Right cardiac atrium (tissue), 5 donors: ENCODE measurements around the gene SF3A1. TPM values are rescaled to one million over a fixed set of nuclear protein-coding genes. Genes with fewer than 3 reads are reported as not detected.

ENCODE experiments used
- ATAC-seq, 2 donors: fragments of 200-7000 bp; cut with Tn5 transposase; one replicate each; pipeline versions ENCODE4 v1.8.0 to v1.9.1; 2020; ENCODE audit warnings: moderate library complexity in 2 of 2, mild to moderate bottlenecking in 1 of 2
- DNase-seq, 3 donors: peaks; one replicate each; pipeline ENCODE4 v3.0.0-alpha.2; 2020
- H3K27ac ChIP-seq: one replicate; pipeline ENCODE4 v1.5.1; 2013; ENCODE audit warnings: mild to moderate bottlenecking, low read length, control low read depth, moderate library complexity
- H3K27me3 ChIP-seq: one replicate; pipeline ENCODE4 v1.6.1; 2013; ENCODE audit not compliant: control insufficient read depth, insufficient read depth
- H3K4me1 ChIP-seq: one replicate; pipeline ENCODE4 v1.6.1; 2013; ENCODE audit warnings: low read length; ENCODE audit not compliant: control insufficient read depth, insufficient read depth
- H3K4me3 ChIP-seq: one replicate; pipeline ENCODE4 v1.5.1; 2013; ENCODE audit warnings: low read length, control low read depth
- H3K9me3 ChIP-seq: one replicate; pipeline ENCODE4 v1.6.1; 2013; ENCODE audit warnings: low read length; ENCODE audit not compliant: control insufficient read depth
- WGBS: extraction: QIAGEN DNeasy Blood & Tissue Kit; methylation state at CpG from one replicate; pipeline ENCODE4 v1.1.7; 2013; 5-methylcytosine and 5-hydroxymethylcytosine counted together
- intact Hi-C, 4 donors: fragments of 100-400 bp; cut with DNase I; formaldehyde crosslinking; loops; one replicate each; pipeline versions ENCODE4 v1.11.0 to v1.14.0; 2022 to 2023
- polyA plus RNA-seq: library from polyadenylated mRNA; stranded (reverse); fragments of 200-250 nt; gene quantifications from one replicate; pipeline ENCODE4 v1.2.3, GENCODE V29; 2013
- total RNA-seq, 4 donors: library from RNA; stranded (reverse); fragmentation: NEBNext Ultra II Directional; extraction: Animal tissue kit (Norgen Biotek cat#: 25700); gene quantifications; one replicate each; pipeline ENCODE4 v1.2.1, GENCODE V29; 2021
- donor health status: healthy with polysubstance abuse.
- donor health status: DM: no; HTN: yes; CAD: no.
- donor health status: DM: no; HTN: no; CAD: no.
- donor health status: DM: no; HTN: yes; CAD: no; lungs with severe emphysema.
- donor health status: DM: yes; HTN: yes; CAD: no.

The SF3A1 gene
- total and polyA plus RNA-seq, 5 donors = 16.2 to 110 (median 107) TPM

DNA sequence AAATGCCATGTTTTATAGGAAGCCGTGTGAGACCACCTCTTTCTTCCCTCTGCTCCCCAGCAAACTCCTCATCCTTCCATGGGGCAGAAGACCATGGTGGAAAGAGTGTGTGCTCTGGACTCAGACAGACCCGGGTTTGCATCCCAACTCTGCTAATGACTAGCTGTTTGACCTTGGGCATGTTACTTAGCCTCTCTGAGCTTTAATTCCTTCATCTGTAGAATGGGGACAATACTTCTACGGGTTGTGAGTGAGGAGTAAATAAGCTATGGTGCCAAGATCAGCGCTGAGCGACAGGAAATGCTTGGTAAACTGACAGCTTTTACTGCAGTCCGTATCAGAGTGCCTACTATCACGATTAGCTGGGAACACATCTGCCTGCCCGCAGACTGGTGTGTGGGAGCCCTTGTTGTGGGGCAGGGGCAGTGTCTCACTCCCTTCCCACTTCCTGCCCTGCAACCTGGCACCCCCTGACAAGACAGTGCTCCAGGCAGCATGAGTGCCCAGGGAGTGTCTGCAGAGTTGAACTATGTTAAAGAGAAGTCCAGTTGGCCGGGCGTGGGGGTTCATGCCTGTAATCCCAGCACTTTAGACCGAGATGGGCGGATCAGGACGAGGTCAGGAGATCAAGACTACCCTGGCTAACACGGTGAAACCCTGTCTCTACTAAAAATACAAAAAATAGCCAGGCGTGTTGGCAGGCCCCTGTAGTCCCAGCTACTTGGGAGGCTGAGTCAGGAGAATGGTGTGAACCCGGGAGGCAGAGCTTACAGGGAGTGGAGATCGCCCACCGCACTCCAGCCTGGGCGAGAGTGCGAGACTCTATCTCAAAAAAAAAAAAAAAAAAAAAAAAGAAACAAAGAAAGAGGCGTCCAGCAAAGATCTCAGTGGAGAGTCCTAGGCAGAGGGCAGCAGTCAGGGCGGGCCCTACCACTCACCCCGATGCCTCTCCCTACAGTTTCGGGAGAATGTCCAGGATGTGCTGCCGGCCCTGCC lies 42.3 kb upstream of the SF3A1 start:
- Histone ChIP-seq H3K27me3 (no peaks in the 10 kb centered on the region), H3K4me1 (no peaks in the 10 kb centered on the region), H3K9me3 (no peaks in the 10 kb centered on the region), H3K27ac (no peak overlapping the region), H3K4me3 (no peak overlapping the region)
- intact Hi-C loops = loop anchor here in 2 of 4 donors (5.0 to 10.0 kb wide), 3 partner anchors 83 to 294 kb away; no protein-coding TSS in a partner anchor
- 44% methylated on average over 25 of the region's 25 CpGs for WGBS
- peak in 1 of 2 donors; percentile 4 for ATAC-seq
- DNase-seq = no peak

DNA sequence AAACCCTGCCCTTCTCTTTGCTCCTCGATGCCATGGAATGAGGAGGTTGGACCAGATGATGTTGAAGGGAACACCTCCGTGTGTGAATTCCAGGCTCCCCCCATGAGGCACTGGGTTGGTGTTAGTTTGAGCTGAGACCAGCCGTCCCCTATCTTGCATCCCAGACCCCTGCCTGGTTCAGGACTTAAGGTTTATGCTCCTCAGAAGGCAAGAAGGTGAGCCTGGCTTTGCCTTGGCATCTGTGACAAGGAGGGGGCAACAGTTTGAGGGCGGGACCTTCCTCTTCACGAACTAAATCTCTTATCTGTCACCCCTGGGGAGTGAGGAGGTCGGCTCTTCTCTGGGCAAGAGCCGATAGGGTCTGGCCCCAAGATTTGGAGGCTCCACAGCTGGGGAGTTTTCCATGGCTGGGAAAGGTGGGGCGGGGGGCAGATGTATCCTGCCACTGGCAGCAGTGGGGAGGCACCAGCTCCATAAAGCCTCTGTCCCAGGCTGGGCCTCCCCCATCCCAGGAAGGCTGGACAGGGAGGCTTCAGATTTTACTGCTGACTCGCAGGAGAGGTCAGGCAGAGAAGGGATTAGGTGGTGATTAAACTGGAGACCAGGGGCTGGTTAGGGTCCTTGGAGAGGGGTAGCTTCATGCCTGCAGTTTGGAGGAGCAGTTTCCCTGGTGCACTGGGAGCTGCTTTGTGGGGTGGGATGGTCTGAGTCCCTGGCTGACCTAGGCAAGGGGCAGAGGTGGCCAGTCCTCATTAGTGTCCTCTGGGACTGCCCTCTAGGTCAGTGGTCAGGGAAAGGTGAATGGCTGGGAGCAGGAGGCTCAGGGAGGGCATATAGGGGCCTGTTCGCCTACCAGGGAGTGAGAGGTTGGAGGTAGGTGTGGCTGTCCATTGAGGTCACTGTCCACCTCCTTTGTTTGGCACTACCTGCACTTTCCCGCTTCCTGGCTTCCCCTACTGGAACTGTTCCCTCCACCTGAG lies 41.3 kb upstream of the SF3A1 start:
- WGBS = 19% methylated on average over 11 of the region's 11 CpGs
- Histone ChIP-seq H3K9me3 (no peaks in the 10 kb centered on the region), H3K4me3 (peak overlapping the region; percentile 60), H3K27me3 (no peaks in the 10 kb centered on the region), H3K4me1 (no peaks in the 10 kb centered on the region), H3K27ac (no peak overlapping the region)
- ATAC-seq (peak; percentile 7 to 13), DNase-seq (no peak)
- intact Hi-C loops = loop anchor here in 2 of 4 donors (5.0 to 10.0 kb wide), 3 partner anchors 84 to 293 kb away; no protein-coding TSS in a partner anchor

DNA sequence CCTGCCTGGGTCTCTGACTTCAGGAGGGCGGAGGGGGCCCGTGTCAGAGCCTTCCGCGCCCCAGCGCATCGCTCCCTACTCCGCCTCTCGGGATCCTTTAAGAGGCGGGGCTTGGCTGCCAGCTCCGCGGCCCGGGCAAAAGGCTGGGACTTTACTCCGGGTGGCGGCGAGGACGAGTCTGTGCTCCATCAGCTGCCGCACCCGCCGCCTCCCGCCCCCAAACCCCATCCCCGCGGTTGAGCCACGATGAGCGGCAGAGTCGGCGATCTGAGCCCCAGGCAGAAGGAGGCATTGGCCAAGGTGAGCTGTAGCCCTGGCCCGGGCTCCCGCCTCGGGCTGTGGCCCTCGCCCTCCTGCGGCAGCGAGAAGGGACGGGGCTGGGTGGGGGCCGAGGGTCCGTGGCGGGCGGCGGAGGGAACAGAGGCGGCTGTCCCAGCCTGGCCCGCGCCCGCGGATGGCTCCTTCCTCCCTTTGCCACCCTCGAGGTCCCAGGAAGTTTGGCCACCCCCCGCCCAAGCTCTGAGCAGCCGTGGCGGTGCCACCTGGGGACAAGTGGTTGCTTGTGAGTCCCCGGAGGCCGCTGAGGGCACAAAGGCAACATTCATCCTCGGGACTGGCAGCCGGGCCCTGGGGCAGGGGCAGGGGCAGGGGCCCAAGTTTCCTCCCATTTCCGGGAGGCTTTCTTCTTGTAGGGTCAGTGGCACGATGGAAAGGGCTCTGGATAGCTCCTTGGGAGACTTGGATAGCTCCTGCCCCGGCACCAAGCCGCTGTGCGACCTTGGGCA lies 40.4 kb upstream of the SF3A1 start, which contains the start of gene SEC14L2:
Gene SEC14L2 (plus strand): TSS at position 148 of the 785 bp plus-strand sequence. CDS start 99 bp downstream, at position 247.
- Histone ChIP-seq H3K4me3 (peak within 1 kb of the TSS; percentile 60), H3K27ac (no peak within 1 kb of the TSS), H3K4me1 (no peaks in the 10 kb centered on the region), H3K9me3 (no peaks in the 10 kb centered on the region), H3K27me3 (no peaks in the 10 kb centered on the region)
- DNase-seq (peak; percentile 77 to 92 (median 89)), ATAC-seq (peak; percentile 78 to 86)
- 1% methylated on average over 56 of the region's 56 CpGs for WGBS
- intact Hi-C loops = loop anchor here in 2 of 4 donors (5.0 to 10.0 kb wide), 3 partner anchors 85 to 292 kb away; no protein-coding TSS in a partner anchor

DNA sequence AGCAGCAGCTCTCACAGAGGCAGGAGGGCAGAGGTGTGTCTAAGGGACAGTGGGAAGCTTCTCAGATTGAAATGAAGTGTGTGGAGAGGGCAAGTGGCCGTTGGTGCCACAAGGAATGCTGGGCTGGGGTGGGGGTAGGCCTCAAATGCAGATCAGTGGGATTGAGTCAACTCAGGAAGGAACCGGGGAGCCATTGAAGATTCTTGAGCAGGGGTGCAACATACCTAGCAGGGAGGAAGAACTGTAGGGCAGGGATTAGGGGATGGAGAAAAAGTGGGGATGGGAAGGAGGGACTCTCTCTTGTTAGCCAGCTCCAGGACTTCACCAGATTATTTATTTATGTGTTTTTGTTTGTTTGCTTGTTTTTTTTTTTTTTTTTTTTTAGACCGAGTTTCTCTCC lies 37.2 kb upstream of the SF3A1 start:
- WGBS = 85% methylated on average over 3 of the region's 3 CpGs
- intact Hi-C loops = loop anchor here in 2 of 4 donors (5.0 to 10.0 kb wide), 3 partner anchors 91 to 289 kb away; no protein-coding TSS in a partner anchor

DNA sequence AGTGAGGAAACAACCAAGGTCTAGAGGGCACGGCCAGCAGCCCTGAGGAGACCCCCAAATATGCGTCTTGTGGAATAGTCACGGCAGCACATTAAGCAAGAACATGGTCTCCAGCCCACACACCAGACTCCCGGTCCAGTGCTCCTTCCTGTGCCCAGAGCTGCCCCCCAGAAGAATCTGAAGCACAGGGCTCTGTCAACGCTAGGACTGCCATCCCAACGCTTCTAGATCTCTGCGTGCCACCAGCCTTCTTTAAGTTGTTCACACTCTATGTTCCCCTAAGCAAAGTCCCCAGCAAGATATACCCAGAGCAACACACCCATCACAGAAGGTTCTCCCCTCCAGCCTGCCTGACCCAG lies 36.6 kb upstream of the SF3A1 start:
- ATAC-seq (no peak), DNase-seq (no peak)
- intact Hi-C loops = loop anchor here in 2 of 4 donors (5.0 to 10.0 kb wide), 3 partner anchors 92 to 288 kb away; no protein-coding TSS in a partner anchor
- H3K27me3 ChIP-seq = no peaks in the 10 kb centered on the region
- no peak overlapping the region for H3K4me3 ChIP-seq
- H3K9me3 ChIP-seq = no peaks in the 10 kb centered on the region
- H3K27ac ChIP-seq = no peak overlapping the region
- 80% methylated on average over 7 of the region's 7 CpGs for WGBS
- no peaks in the 10 kb centered on the region for H3K4me1 ChIP-seq

More for the DNA sequence above, 37.2 kb upstream of the SF3A1 start:
- H3K27me3 ChIP-seq = no peaks in the 10 kb centered on the region
- no peak overlapping the region for H3K27ac ChIP-seq
- H3K4me1 ChIP-seq = no peaks in the 10 kb centered on the region
- no peaks in the 10 kb centered on the region for H3K9me3 ChIP-seq
- DNase-seq (no peak), ATAC-seq (no peak)
- no peak overlapping the region for H3K4me3 ChIP-seq

DNA sequence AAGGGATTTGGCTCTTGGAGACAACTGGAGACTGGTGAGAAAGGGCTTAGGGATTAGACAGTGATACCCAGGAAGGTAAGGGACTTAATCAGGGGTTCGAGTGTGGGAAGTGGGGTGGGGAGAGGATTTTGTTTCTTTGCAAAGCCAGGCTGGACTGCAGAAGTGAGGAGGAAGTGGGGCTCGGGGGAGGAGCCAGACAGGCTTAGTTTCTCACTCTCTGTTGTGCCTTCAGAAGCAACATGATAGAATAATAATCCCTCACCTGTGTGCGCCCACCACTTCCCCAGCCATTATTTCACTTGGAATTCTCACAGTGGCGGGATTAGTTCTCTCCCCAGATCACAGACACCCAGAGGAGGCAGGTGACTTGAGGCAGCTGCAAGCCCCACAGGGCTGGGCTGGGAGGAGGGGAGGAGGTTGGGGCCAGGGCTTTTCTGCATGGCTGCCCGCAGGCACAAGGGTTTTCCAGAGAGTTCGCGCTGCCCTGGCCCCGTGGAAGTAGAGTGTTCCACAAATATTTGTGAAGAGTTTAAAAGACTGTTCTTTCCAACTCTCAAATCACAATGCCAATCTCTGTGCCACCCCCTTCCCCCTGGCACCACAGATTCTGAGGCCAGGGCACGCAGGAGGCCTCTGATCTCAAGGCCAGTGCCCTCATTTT lies 36.1 kb upstream of the SF3A1 start:
- no peak overlapping the region for H3K27ac ChIP-seq
- WGBS = 67% methylated on average over 9 of the region's 9 CpGs
- intact Hi-C loops = loop anchor here in 2 of 4 donors (5.0 to 10.0 kb wide), 3 partner anchors 92 to 288 kb away; no protein-coding TSS in a partner anchor
- H3K9me3 ChIP-seq = no peaks in the 10 kb centered on the region
- ATAC-seq = no peak
- no peaks in the 10 kb centered on the region for H3K27me3 ChIP-seq
- no peak overlapping the region for H3K4me3 ChIP-seq
- no peaks in the 10 kb centered on the region for H3K4me1 ChIP-seq
- no peak for DNase-seq

DNA sequence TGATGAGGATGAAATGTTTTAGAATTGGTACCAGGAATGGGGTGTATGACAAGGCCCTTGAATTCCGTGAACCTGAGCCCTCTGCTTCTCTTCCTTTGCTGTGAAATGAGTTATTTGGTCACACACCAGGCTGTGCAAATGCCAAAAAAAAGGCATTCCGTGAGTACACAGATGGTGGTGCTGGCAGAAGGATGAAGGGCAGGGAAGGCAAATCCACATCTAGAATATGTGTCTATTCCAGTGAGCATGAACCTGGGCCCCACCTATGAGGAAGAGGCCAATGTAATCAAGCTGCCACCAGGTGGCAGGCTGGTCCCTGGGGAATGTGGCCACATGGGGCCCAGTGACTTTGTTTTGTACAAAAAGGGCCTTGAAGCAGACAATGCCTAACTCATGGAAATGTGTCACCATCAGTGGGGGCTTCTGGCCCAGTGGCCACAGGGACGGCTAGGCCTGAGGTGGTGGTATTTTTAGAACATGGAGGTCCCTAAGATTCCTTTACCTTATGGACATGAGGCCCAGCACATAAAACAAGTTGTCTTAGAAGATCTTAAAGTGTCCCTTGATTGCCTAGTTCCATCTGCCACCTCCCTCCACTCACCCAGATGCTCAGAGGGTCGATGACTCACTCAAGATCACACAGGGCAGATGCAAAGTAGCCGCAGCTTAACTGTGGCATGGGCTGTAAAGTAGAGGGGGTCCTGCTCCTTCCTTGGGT lies 34.4 kb upstream of the SF3A1 start:
- no peak overlapping the region for H3K4me3 ChIP-seq
- peaks cover 2% of the 10 kb centered on the region for H3K4me1 ChIP-seq
- peak in 1 of 2 donors; percentile 21 for ATAC-seq
- intact Hi-C loops = loop anchor here in 2 of 4 donors (5.0 to 10.0 kb wide), 3 partner anchors 94 to 286 kb away; no protein-coding TSS in a partner anchor
- H3K27me3 ChIP-seq = no peaks in the 10 kb centered on the region
- peak; percentile 46 to 79 (median 78) for DNase-seq
- H3K27ac ChIP-seq = no peak overlapping the region
- no peaks in the 10 kb centered on the region for H3K9me3 ChIP-seq
- WGBS = 67% methylated on average over 5 of the region's 5 CpGs

DNA sequence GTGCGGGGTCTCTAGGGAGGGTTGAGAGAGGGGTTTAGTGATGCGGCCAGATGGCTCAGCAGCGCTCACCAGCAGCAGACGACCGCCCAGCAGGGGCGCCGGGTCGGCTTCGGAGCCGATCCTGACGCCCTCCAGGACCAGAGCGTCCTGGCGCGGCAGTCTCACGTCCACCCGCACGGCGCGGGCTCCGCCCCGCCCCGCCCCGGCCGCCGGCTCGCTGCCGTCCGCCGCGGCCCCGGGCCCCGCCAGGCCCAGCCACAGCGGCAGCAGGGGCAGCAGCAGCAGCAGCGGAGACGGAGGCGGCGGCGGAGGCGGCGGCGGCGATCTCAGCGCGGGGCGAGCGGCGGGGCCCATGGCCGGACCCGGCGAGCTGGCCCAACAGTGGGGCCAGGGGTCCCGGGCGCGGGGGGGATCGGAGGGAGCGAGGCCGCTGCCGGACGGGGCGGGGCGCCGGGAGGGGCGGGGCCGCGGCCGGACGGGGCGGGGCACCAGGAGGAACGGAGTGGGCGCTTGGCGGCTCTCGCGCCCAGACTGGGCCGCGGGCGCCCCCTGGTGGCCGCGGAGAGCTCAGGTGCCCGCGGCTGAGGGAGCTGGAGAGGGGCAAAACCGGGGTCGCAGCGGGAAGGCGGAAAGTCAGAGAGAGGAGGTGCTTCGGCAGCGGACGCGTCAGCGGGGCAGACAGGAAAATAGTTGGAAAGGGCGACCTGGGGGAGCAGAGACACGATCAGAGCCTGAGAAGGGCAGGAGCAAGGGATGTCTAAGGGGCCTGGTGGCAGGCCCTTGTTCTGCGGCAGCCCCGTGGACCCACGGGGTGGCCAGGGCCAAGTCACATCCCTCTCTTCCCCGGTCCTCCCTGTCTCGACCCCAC lies 30.5 kb upstream of the SF3A1 start, which contains the start of gene RNF215:
Gene RNF215 (minus strand): TSS at position 452 of the 868 bp plus-strand sequence. CDS start 98 bp downstream, at position 354.
- peak within 1 kb of the TSS; percentile 69 for H3K27ac ChIP-seq
- intact Hi-C loops = loop anchor here (2.0 to 10.0 kb wide), 6 partner anchors 100 to 282 kb away; partner anchors contain the start of genes CASTOR1 (in 3 of the 4) and OSM (in 1 of the 4)
- peak within 1 kb of the TSS; percentile 85 for H3K4me3 ChIP-seq
- DNase-seq (peak; percentile 81 to 95 (median 93)), ATAC-seq (peak; percentile 90 to 94)
- no peaks in the 10 kb centered on the region for H3K9me3 ChIP-seq
- WGBS = under 1% methylated on average over 94 of the region's 95 CpGs
- peaks cover 2% of the 10 kb centered on the region for H3K4me1 ChIP-seq
- H3K27me3 ChIP-seq = no peaks in the 10 kb centered on the region
